CD14-positive monocyte (primary cell): Measurements from ENCODE around the gene SMPD3. TPM values are rescaled to one million over a fixed set of nuclear protein-coding genes. Genes with fewer than 3 reads are reported as not detected.

Experiments used
- DNase-seq, 3 donors: peaks; one replicate each; pipeline ENCODE4 v3.0.0-alpha.2; 2011 to 2022
- H2AFZ ChIP-seq: 2 replicates; pipeline ENCODE4 v1.6.0; 2012; ENCODE audit warnings: mild to moderate bottlenecking, low read depth, low read length, inconsistent platforms; ENCODE audit not compliant: insufficient read depth, poor library complexity, severe bottlenecking
- H3K27ac ChIP-seq, 2 donors: 1 replicate in 1 of 2; 2 replicates in 1 of 2; pipeline ENCODE4 v1.5.1; 2012 to 2013; ENCODE audit warnings: low read length in 2 of 2, control low read depth in 1 of 2, inconsistent platforms in 1 of 2, low read depth in 1 of 2, mild to moderate bottlenecking in 1 of 2
- H3K27me3 ChIP-seq, 2 donors: one replicate each; pipeline versions ENCODE4 v1.6.0 to v1.6.1; 2011 to 2013; ENCODE audit warnings: low read length in 2 of 2; ENCODE audit not compliant: control insufficient read depth in 2 of 2, insufficient read depth in 2 of 2
- H3K36me3 ChIP-seq, 2 donors: replicated peaks in 1 of 2; 1 replicate in 1 of 2; 2 replicates in 1 of 2; pipeline versions ENCODE4 v1.5.1 to v1.6.1; 2012 to 2013; ENCODE audit warnings: low read length in 2 of 2, control low read depth in 1 of 2, inconsistent platforms in 1 of 2, mild to moderate bottlenecking in 1 of 2; ENCODE audit not compliant: insufficient read depth in 2 of 2, control insufficient read depth in 1 of 2
- H3K4me1 ChIP-seq, 2 donors: 1 replicate in 1 of 2; 2 replicates in 1 of 2; pipeline versions ENCODE4 v1.5.1 to v1.6.1; 2012 to 2013; ENCODE audit warnings: low read length in 2 of 2, control low read depth in 1 of 2, inconsistent platforms in 1 of 2, mild to moderate bottlenecking in 1 of 2, moderate library complexity in 1 of 2; ENCODE audit not compliant: insufficient read depth in 2 of 2, control insufficient read depth in 1 of 2
- H3K4me2 ChIP-seq: replicated peaks from 2 replicates; pipeline ENCODE3; 2012; ENCODE audit warnings: low read length, moderate library complexity, mild to moderate bottlenecking; ENCODE audit not compliant: poor library complexity, severe bottlenecking; ENCODE audit errors: extremely low read depth
- H3K4me3 ChIP-seq, 3 experiments: fragments of 200-600 bp in 1 of 3; sonication (generic) in 1 of 3; replicated peaks in 1 of 3; 1 replicate in 2 of 3; 2 replicates in 1 of 3; pipeline ENCODE4 v1.5.1; 2011 to 2013; ENCODE audit warnings: low read length in 3 of 3, mild to moderate bottlenecking in 3 of 3, control low read depth in 2 of 3, low read depth in 2 of 3, inconsistent platforms in 1 of 3, moderate library complexity in 1 of 3
- H3K79me2 ChIP-seq: 2 replicates; pipeline ENCODE4 v1.6.0; 2012; ENCODE audit warnings: mild to moderate bottlenecking, control low read depth, inconsistent platforms, low read length, moderate library complexity; ENCODE audit not compliant: insufficient read depth
- H3K9ac ChIP-seq: 2 replicates; pipeline ENCODE4 v1.6.0; 2017; ENCODE audit warnings: low read length, mild to moderate bottlenecking; ENCODE audit not compliant: insufficient read depth, poor library complexity, severe bottlenecking
- H3K9me3 ChIP-seq, 2 donors: replicated peaks in 1 of 2; 1 replicate in 1 of 2; 2 replicates in 1 of 2; pipeline versions ENCODE4 v1.5.1 to v1.6.1; 2012 to 2013; ENCODE audit warnings: low read length in 2 of 2, control low read depth in 1 of 2; ENCODE audit not compliant: control insufficient read depth in 1 of 2, insufficient read depth in 1 of 2
- H4K20me1 ChIP-seq: 2 replicates; pipeline ENCODE4 v1.6.0; 2012; ENCODE audit warnings: mild to moderate bottlenecking, low read length, control low read depth, moderate library complexity; ENCODE audit not compliant: insufficient read depth
- H3K27ac Mint-ChIP-seq, 7 donors: one replicate each; pipeline ENCODE4 v1.8.0; 2020; ENCODE audit warnings: mild to moderate bottlenecking in 7 of 7, mixed read lengths in 7 of 7, moderate library complexity in 6 of 7, inconsistent platforms in 2 of 7
- H3K27me3 Mint-ChIP-seq, 3 donors: one replicate each; pipeline ENCODE4 v1.8.0; 2021 to 2022; ENCODE audit warnings: low read depth in 3 of 3, mild to moderate bottlenecking in 3 of 3, mixed read lengths in 3 of 3, moderate library complexity in 3 of 3, inconsistent platforms in 1 of 3
- H3K36me3 Mint-ChIP-seq, 2 donors: one replicate each; pipeline ENCODE4 v1.8.0; 2020; ENCODE audit warnings: mixed read lengths in 2 of 2, inconsistent platforms in 1 of 2, mild to moderate bottlenecking in 1 of 2
- H3K4me1 Mint-ChIP-seq: one replicate; pipeline ENCODE4 v1.8.0; 2020; ENCODE audit warnings: mild to moderate bottlenecking, mixed read lengths
- H3K4me3 Mint-ChIP-seq, 2 donors: one replicate each; pipeline ENCODE4 v1.8.0; 2020; ENCODE audit warnings: mild to moderate bottlenecking in 2 of 2, mixed read lengths in 2 of 2, moderate library complexity in 1 of 2
- H3K9me3 Mint-ChIP-seq, 7 donors: one replicate each; pipeline ENCODE4 v1.8.0; 2020 to 2022; ENCODE audit warnings: mixed read lengths in 7 of 7, mild to moderate bottlenecking in 6 of 7, moderate library complexity in 6 of 7, inconsistent platforms in 2 of 7
- WGBS: methylation state at CpG from one replicate; pipeline ENCODE4 v1.1.5; 2013; ENCODE audit warnings: missing lambda C conversion rate; ENCODE audit not compliant: insufficient coverage; 5-methylcytosine and 5-hydroxymethylcytosine counted together
- intact Hi-C, 2 donors: fragments of 100-400 bp; cut with micrococcal nuclease; formaldehyde crosslinking; loops; one replicate each; pipeline versions ENCODE4 v1.15.0 to v1.15.1; 2023
- polyA plus RNA-seq, 3 donors: library from polyadenylated mRNA; depleted of rRNA in 1 of 3; unstranded in 2 of 3; stranded (reverse) in 1 of 3; fragments of 300-500 nt in 2 of 3; fragments of >200 nt in 1 of 3; fragmentation: Illumina TruSeq in 2 of 3; gene quantifications; 1 replicate in 2 of 3; 2 replicates in 1 of 3; pipeline ENCODE4 v1.2.3, GENCODE V29; 2012 to 2021
- TF ChIP-seq, protein P1 (sequence below): fragments of 200-600 bp; IDR thresholded peaks from one replicate; pipeline ENCODE4 v1.8.0; 2022; ENCODE audit warnings: antibody characterized with exemption, mild to moderate bottlenecking

The SMPD3 gene
- polyA plus RNA-seq, 3 donors, result 0.40 to 1.1 (median 0.51) TPM

GRCh38 chr16:68469796-68470460 lies 21.6 kb upstream of the SMPD3 start:
- Histone ChIP-seq H3K4me2 (peak overlapping the region; percentile 77), H3K4me3 (peak overlapping the region; percentile 10 to 71 (median 38)), H2AFZ (peak overlapping the region; percentile 65), H3K27ac (peak overlapping the region; percentile 89 to 91), H3K27me3 (no peaks in the 10 kb centered on the region), H3K79me2 (no peaks in the 10 kb centered on the region), H3K9ac (peak overlapping the region; percentile 56), H3K4me1 (peaks cover 66 to 67% of the 10 kb centered on the region in 2 donors), H3K36me3 (no peaks in the 10 kb centered on the region), H4K20me1 (no peaks in the 10 kb centered on the region), H3K9me3 (no peaks in the 10 kb centered on the region)
- TF ChIP-seq, protein P1, sequence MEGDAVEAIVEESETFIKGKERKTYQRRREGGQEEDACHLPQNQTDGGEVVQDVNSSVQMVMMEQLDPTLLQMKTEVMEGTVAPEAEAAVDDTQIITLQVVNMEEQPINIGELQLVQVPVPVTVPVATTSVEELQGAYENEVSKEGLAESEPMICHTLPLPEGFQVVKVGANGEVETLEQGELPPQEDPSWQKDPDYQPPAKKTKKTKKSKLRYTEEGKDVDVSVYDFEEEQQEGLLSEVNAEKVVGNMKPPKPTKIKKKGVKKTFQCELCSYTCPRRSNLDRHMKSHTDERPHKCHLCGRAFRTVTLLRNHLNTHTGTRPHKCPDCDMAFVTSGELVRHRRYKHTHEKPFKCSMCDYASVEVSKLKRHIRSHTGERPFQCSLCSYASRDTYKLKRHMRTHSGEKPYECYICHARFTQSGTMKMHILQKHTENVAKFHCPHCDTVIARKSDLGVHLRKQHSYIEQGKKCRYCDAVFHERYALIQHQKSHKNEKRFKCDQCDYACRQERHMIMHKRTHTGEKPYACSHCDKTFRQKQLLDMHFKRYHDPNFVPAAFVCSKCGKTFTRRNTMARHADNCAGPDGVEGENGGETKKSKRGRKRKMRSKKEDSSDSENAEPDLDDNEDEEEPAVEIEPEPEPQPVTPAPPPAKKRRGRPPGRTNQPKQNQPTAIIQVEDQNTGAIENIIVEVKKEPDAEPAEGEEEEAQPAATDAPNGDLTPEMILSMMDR, result no peak
- WGBS, result no CpG with 5 or more reads among the region's 11 CpGs
- Mint-ChIP-seq H3K27me3 (peaks cover 0 to 2% (median 0%) of the 10 kb centered on the region in 3 donors), H3K36me3 (peaks cover 0 to 2% of the 10 kb centered on the region in 2 donors), H3K27ac (peak overlapping the region; percentile 95 to 99 (median 99)), H3K4me3 (peak overlapping the region; percentile 83 to 92), H3K9me3 (peaks cover 0 to 2% (median 0%) of the 10 kb centered on the region in 7 donors), H3K4me1 (peaks cover 58% of the 10 kb centered on the region)
- intact Hi-C loops, result loop anchor here in 1 of 2 donors (2.0 kb wide), 1 partner anchor 21 kb away; the partner anchor contains the start of gene SMPD3
- DNase-seq, result peak in 2 of 3 donors; percentile 34 to 52

- H3K4me1 Mint-ChIP-seq, result peaks cover 52% of the 10 kb centered on the region
- no peak for DNase-seq
- peaks cover 0 to 2% of the 10 kb centered on the region in 2 donors for H3K36me3 Mint-ChIP-seq
- H3K4me3 ChIP-seq, result no peak overlapping the region
- peaks cover 55 to 57% of the 10 kb centered on the region in 2 donors for H3K4me1 ChIP-seq
- peak overlapping the region in 4 of 7 donors; percentile 46 to 99 (median 62) for H3K27ac Mint-ChIP-seq
- H3K4me3 Mint-ChIP-seq, result no peak overlapping the region
- no peaks in the 10 kb centered on the region for H3K36me3 ChIP-seq
- H4K20me1 ChIP-seq, result no peaks in the 10 kb centered on the region
- TF ChIP-seq, protein P1, result no peak
- H3K27ac ChIP-seq, result peak overlapping the region in 1 of 2 donors; percentile 89
- H3K79me2 ChIP-seq, result no peaks in the 10 kb centered on the region
- H2AFZ ChIP-seq, result peak overlapping the region; percentile 17
- no peaks in the 10 kb centered on the region for H3K9me3 ChIP-seq
- H3K9ac ChIP-seq, result no peak overlapping the region
- intact Hi-C loops, result no loop called here
- peaks cover 0 to 2% (median under 1%) of the 10 kb centered on the region in 7 donors for H3K9me3 Mint-ChIP-seq
- H3K27me3 ChIP-seq, result no peaks in the 10 kb centered on the region
- no CpG with 5 or more reads among the region's 4 CpGs for WGBS
- H3K27me3 Mint-ChIP-seq, result peaks cover 0 to 2% (median 2%) of the 10 kb centered on the region in 3 donors
- H3K4me2 ChIP-seq, result no peak overlapping the region
Measured at GRCh38 chr16:68468842-68469241, 20.5 kb upstream of the SMPD3 start.
